SK-N-SH treated with all-trans-retinoic acid at 6 μM for 48 hours (cell line): ENCODE data around the gene QSER1.

Experiments used
- ARNTL ChIP-seq: fragments of 450-650 bp; formaldehyde crosslinking; IDR thresholded peaks from 2 replicates; pipeline ENCODE4 v1.5.0; 2020; ENCODE audit warnings: low read depth, mild to moderate bottlenecking, moderate library complexity, borderline replicate concordance
- PPARA ChIP-seq: fragments of 250-450 bp; sonication (Bioruptor Pico); IDR thresholded peaks from 2 replicates; pipeline ENCODE4 v1.5.0; 2020; ENCODE audit warnings: mild to moderate bottlenecking, borderline replicate concordance
- RARB ChIP-seq: fragments of 250-450 bp; sonication (Bioruptor Pico); IDR thresholded peaks from 2 replicates; pipeline ENCODE4 v1.8.0; 2021; ENCODE audit warnings: mild to moderate bottlenecking, moderate library complexity
- SNAI2 ChIP-seq: fragments of 250-450 bp; sonication (Bioruptor Pico); IDR thresholded peaks from 2 replicates; pipeline ENCODE4 v1.5.0; 2020; ENCODE audit warnings: mild to moderate bottlenecking, moderate library complexity
- ZFP3 ChIP-seq: fragments of 250-450 bp; sonication (Bioruptor Pico); IDR thresholded peaks from 2 replicates; pipeline ENCODE4 v1.5.0; 2020; ENCODE audit warnings: mild to moderate bottlenecking, moderate library complexity
- ZFP30 ChIP-seq: fragments of 450-650 bp; formaldehyde crosslinking; IDR thresholded peaks from 2 replicates; pipeline ENCODE4 v1.5.0; 2022; ENCODE audit warnings: mild to moderate bottlenecking, moderate library complexity
- ZNF565 ChIP-seq: fragments of 450-650 bp; formaldehyde crosslinking; conservative IDR thresholded peaks from 2 replicates; pipeline ENCODE4 v1.5.0; 2020; ENCODE audit warnings: low read depth, mild to moderate bottlenecking, moderate library complexity
- ZNF70 ChIP-seq: fragments of 450-650 bp; formaldehyde crosslinking; IDR thresholded peaks from 2 replicates; pipeline ENCODE4 v1.5.0; 2020; ENCODE audit warnings: mild to moderate bottlenecking, moderate library complexity
- ZNF8 ChIP-seq: fragments of 450-650 bp; formaldehyde crosslinking; IDR thresholded peaks from 2 replicates; pipeline ENCODE4 v1.5.0; 2020; ENCODE audit warnings: mild to moderate bottlenecking, moderate library complexity
- TF ChIP-seq, protein P1 (sequence below): fragments of 250-450 bp; sonication (Bioruptor Pico); IDR thresholded peaks from 2 replicates; pipeline ENCODE4 v1.5.1; 2020; ENCODE audit warnings: low read depth, mild to moderate bottlenecking, moderate library complexity
- TF ChIP-seq, protein P2 (sequence below): fragments of 250-450 bp; sonication (Bioruptor Pico); IDR thresholded peaks from 2 replicates; pipeline ENCODE4 v1.8.0; 2020; ENCODE audit warnings: mild to moderate bottlenecking, moderate library complexity, borderline replicate concordance
- TF ChIP-seq, protein P3 (sequence below): fragments of 250-450 bp; sonication (Bioruptor Pico); IDR thresholded peaks from 2 replicates; pipeline ENCODE4 v1.8.0; 2021; ENCODE audit warnings: low read depth, mild to moderate bottlenecking, moderate library complexity, borderline replicate concordance

DNA sequence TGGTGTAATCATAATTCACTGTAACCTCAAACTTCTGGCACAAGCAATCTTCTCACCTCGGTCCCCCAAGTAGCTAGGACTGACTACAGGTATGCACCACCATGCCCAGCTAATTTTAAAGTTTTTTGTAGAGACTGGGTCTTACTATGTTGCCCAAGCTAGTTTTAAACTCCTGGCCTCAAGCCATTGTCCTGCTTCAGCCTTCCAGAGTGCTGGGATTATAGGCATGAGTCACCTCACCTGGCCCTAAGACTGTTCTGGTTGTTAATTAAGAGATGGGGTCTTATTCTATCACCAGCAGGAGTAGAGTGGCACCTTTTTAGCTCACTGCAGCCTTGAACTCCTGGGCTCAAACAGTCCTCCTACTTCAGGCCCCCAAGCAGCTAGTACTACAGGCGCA is 71.1 kb downstream of the QSER1 start:
- TF ChIP-seq ZFP3 (CRISPR knock-in tag) (no peak), ARNTL (CRISPR knock-in tag) (no peak), ZNF565 (no peak), ZFP30 (CRISPR knock-in tag) (no peak), PPARA (CRISPR knock-in tag) (no peak), ZNF8 (no peak), RARB (CRISPR knock-in tag) (no peak), ZNF70 (CRISPR knock-in tag) (no peak), SNAI2 (CRISPR knock-in tag) (no peak)
- TF ChIP-seq, protein P1, sequence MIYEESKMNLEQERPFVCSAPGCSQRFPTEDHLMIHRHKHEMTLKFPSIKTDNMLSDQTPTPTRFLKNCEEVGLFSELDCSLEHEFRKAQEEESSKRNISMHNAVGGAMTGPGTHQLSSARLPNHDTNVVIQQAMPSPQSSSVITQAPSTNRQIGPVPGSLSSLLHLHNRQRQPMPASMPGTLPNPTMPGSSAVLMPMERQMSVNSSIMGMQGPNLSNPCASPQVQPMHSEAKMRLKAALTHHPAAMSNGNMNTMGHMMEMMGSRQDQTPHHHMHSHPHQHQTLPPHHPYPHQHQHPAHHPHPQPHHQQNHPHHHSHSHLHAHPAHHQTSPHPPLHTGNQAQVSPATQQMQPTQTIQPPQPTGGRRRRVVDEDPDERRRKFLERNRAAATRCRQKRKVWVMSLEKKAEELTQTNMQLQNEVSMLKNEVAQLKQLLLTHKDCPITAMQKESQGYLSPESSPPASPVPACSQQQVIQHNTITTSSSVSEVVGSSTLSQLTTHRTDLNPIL (CRISPR knock-in tag), result no peak
- TF ChIP-seq, protein P2, sequence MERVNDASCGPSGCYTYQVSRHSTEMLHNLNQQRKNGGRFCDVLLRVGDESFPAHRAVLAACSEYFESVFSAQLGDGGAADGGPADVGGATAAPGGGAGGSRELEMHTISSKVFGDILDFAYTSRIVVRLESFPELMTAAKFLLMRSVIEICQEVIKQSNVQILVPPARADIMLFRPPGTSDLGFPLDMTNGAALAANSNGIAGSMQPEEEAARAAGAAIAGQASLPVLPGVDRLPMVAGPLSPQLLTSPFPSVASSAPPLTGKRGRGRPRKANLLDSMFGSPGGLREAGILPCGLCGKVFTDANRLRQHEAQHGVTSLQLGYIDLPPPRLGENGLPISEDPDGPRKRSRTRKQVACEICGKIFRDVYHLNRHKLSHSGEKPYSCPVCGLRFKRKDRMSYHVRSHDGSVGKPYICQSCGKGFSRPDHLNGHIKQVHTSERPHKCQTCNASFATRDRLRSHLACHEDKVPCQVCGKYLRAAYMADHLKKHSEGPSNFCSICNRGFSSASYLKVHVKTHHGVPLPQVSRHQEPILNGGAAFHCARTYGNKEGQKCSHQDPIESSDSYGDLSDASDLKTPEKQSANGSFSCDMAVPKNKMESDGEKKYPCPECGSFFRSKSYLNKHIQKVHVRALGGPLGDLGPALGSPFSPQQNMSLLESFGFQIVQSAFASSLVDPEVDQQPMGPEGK (CRISPR knock-in tag), result no peak
- TF ChIP-seq, protein P3, sequence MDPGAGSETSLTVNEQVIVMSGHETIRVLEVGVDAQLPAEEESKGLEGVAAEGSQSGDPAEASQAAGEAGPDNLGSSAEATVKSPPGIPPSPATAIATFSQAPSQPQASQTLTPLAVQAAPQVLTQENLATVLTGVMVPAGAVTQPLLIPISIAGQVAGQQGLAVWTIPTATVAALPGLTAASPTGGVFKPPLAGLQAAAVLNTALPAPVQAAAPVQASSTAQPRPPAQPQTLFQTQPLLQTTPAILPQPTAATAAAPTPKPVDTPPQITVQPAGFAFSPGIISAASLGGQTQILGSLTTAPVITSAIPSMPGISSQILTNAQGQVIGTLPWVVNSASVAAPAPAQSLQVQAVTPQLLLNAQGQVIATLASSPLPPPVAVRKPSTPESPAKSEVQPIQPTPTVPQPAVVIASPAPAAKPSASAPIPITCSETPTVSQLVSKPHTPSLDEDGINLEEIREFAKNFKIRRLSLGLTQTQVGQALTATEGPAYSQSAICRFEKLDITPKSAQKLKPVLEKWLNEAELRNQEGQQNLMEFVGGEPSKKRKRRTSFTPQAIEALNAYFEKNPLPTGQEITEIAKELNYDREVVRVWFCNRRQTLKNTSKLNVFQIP (CRISPR knock-in tag), result no peak
